Left renal pelvis (tissue), 4 donors: ENCODE results near the gene IGF2. TPM values are rescaled to one million over a fixed set of nuclear protein-coding genes. Genes with fewer than 3 reads are reported as not detected.

Experiments
- DNase-seq, 4 donors: peaks; one replicate each; pipeline ENCODE4 v3.0.0-alpha.2; 2013; ENCODE audit warnings: low read depth in 4 of 4, low spot score in 3 of 4
- polyA plus RNA-seq, 4 donors: library from polyadenylated mRNA; unstranded; fragments of 120-200 nt; gene quantifications; one replicate each; pipeline ENCODE4 v1.2.1, GENCODE V29; 2013; ENCODE audit not compliant: insufficient read length in 4 of 4

Gene IGF2
- polyA plus RNA-seq, 4 donors, result 831 to 2,421 (median 992) TPM

DNA sequence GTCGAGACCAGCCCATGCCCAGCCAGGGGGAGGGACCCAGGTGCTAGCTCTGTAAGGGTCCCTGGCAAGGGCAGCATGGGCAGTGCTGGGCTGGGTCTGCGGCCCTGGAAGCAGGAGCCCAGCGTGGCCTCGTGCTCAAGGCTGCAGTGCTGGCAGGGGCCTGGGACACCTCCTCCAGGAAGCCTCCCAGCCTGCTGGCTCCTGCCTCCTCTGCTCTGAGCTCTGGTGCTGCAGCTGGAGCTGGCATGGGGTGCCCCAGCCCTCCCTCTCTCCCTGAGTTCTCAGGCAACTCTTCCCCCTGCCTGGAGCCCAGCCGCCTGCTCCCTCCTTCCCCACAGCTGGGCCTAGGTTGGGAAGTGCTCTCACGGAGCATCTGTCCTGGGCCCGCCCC, 15.0 kb upstream of the IGF2 start:
- no peak for DNase-seq

- DNase-seq, result no peak
Measured at GRCh38 chr11:2153581-2154194, 14.5 kb upstream of the IGF2 start.

DNA sequence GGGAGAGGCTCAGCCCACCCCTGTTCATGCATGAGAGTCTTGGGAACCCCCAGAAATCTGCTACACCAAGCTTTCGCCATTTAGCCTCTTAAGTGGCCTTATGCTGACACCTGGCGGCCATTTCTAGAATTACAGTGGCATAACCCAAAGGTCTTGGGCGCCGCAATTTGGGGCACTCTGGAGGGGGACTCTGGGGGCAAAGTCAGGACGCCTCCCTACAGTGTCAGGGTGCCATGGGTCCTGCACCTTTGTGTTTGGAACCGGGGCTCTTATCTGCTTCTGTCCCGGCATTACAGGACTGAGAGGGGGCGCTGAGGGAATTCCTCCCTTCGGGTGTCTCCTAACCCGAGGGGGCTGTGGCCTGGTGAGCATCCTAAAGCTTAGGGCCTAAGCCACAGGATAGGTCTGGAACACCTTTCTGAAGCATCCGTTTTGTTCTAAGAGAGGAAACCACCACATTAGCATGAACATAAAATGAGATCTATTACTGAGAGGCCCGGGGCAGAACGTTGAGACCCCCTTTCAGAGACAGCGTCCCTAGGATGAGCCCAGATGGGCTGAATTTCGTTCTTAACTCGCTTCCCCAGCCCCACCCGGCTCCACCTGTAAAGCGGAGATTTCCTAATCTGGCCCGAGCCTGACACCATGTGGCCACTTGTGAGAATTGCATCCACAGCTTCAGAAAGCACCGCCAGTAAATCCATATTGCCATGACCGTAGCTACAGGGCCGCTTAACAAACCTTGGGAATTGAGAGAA, 12.5 kb upstream of the IGF2 start:
- DNase-seq, result no peak

- DNase-seq, result no peak
Measured at GRCh38 chr11:2149864-2150847, 11.0 kb upstream of the IGF2 start.

GRCh38 chr11:2149460-2149859, 10.3 kb upstream of the IGF2 start:
- DNase-seq, result no peak

DNA sequence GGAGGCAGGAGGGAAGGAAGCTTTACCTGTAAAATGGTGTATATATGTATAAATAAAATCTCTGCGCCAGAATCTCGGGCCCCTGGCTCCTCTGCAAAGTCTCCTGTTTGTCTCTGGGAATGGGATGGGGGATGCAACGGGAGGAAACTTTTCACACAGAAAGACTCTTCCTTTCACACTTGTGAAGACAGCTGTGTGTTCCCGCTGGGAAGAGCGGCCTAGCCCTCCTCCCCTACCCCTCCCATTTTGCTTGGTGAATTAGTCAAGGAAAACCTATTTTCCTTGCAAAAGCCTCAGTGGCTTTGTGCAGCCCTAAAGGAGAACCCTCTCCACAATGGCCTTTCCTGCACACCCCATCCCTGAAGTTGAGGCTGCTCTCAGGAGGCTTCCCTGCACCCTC, 9.4 kb upstream of the IGF2 start:
- DNase-seq, result no peak

- DNase-seq, result no peak
Measured at GRCh38 chr11:2147391-2147790, 8.2 kb upstream of the IGF2 start.

DNA sequence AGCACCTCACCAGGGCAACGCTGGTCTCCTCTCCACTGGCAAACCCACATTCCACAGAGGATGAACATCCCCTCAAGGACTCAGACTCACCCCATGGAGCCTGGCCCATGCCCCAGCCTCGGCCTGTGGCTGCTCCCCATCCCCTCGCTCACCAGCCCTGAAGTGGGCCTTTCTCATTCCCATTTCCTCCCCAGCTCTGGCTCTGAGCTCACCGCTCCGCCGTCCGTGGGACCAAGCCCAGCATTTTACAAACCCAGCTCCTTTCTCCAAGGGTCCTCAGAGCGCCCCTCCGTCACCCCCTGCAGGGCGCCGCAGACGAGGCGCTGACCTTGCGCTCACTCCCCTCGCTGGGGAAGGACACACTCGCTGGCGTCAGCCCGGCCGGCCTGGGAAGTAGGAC, 6.9 kb upstream of the IGF2 start:
- no peak for DNase-seq

DNA sequence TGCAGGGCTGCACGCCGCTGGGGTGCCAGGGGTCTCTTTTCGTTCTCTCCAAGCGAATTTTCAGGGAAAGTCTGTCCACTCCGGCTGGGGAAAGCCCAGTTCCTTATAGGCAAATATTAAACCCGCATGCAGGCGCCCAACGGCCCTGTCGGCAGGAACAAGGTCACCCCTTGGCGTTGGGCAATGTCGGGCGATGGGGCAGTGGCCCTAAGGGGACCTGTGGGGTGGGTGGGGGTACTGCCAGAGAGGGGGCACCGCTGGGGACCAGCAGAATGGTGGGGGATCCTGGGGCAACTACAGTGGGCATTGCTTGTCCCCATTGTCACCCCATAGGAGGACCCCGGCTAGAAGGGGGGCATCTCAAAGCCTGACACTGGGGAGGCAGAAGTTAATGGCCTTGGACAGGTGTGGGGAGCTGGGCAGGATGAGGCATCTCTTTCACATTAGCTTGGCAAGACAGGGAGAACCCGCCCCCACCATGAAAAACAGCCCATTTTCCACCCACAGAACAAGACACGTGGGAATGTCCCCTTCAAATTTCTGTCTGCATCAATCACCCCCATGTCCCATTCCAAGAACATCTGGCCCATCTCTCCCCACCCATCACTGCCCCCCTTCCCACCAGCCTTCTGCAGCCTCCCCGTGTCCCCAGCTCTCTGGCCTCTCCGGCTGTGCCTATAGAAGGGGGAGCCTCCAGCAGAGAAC, 5.5 kb upstream of the IGF2 start:
- no peak for DNase-seq

DNA sequence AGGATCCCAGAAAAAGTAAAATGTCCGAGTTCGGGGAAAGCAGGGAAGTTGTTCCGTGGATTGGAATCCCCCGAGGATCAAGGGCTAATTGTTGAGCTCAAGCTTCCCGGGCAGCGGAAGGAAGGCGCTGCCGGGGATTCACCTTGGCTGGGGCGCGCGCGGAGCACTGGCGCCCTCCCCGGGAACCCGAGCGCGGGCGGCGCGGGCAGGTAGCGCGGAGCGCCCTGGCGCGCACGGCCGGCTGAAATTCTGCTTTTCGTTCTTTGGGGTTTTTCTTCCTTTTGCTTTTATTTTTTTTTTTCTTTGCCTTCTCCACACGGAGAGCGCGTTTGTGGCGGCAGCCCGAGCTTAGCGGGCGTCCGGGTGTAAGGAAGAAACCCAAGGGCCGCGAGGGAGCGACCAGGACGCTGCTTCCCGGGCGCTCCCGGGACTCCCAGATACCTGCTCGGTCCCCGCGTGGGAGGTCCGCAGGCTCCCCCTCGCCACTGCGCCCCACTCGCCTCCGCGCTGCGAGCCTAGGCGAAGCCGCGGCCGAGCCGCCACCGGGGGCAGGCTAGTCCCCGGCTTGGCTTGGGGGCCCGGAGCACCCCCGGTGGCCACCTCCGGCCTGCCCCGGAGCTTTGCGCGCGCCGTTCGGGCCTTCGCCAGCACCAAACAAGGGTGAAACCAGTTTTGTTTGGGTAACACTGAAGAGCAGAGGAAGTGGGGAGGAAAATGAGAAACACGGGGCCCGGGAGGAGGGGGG, 4.8 kb upstream of the IGF2 start:
- no peak for DNase-seq

DNA sequence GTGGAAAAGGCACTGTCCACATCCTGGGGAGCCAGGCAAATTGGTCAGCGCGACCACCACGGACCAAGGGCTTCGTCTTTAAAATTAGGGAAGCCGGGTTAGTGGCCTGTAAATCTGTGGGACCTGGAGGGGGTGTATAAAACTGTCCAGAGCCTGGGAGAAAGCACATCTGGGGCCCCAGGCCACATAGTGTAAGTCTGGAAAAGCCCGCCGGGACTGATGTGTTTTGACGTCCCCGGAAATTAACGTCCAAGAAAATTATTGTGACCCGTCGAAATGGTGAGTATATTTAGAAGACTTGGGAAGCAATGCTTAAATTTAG, 4.2 kb upstream of the IGF2 start:
- DNase-seq, result no peak

GRCh38 chr11:2142762-2143202, 3.6 kb upstream of the IGF2 start:
- DNase-seq, result no peak

- DNase-seq, result no peak
Measured at GRCh38 chr11:2142300-2142759, 3.1 kb upstream of the IGF2 start.

DNA sequence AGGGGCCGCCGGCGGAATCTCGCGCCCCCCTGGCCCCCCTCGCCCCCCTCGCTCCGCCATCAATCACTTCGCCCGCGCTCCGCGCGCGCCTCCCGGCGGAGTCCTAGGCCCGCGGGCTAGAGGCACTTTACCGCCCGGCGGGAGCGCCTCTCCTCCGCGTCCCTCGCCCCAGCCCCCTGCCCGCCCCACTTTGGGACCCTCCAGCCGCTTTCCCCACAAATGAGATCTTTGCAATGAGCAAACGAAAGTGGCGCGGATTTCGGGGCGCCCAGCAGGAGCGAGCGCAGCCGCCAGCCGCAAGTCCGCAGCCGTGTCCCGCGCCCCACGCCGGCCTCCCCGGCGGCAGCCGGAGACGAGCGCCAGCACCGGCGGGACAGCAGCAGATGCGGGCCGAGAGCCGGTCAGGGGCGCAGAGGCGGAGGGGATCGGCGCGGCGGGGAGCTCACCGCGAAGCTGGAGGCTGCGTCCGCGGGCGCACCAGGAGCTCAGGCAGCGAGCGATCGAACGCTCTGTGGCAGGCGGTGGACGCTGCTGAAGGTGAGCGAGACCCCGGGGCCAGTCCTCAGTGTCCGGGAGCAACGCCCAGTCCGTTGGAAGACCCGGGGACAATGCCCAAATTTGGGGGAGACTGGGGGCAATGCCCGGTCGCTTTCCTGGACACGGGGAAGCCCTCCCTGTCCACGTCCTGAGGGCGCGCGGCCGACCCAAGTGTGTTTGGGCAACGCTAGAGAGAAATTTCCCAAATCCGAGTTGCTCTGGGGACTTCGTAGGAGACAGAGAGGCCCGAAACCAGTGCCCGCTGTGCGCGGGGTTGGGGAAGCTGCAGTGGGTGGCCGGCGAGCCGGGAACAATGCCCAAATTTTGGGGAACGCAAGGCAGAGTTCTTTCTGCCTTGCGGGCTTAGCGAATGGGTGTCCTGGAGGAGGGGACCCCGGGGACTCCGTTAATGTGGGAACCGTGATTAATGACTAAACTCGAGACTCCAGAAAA, 1.5 kb upstream of the IGF2 start:
- no peak for DNase-seq

DNA sequence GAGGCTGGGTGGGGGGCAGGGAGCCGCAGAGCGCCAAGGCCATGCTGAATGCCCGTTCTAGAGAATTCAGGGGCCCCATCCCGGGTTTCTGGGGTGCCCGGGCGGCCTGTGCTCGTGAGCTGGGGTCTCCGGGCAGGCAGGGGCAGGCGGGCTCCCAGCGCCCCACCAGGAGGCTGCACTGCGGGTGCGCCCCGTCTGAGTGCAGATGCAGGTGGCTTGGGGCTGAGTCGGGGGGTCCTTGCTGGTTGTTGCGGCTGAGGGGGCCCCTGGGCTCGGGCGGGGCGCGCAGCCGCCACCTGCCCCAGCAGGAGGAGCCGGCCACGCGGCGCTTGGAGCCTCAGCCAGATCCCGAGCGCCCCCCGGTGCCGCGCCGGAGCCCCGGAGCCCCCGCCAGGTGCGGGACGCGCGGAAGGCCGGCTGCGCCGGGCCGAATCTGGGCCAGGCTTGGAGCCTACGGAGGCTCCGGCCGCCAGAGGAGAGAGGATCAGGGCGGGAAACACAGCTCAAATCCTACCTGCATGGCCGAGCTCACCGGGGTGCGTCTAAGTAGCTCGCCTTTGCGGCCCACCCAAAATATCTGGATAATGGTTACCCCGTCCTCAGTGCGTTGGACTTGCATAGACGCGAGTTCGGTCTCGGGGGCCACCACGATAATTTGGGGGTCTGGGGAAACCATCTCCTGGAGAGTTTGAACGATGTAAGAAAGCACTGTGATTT, 590 bp upstream of the IGF2 start:
- DNase-seq, result no peak

DNA sequence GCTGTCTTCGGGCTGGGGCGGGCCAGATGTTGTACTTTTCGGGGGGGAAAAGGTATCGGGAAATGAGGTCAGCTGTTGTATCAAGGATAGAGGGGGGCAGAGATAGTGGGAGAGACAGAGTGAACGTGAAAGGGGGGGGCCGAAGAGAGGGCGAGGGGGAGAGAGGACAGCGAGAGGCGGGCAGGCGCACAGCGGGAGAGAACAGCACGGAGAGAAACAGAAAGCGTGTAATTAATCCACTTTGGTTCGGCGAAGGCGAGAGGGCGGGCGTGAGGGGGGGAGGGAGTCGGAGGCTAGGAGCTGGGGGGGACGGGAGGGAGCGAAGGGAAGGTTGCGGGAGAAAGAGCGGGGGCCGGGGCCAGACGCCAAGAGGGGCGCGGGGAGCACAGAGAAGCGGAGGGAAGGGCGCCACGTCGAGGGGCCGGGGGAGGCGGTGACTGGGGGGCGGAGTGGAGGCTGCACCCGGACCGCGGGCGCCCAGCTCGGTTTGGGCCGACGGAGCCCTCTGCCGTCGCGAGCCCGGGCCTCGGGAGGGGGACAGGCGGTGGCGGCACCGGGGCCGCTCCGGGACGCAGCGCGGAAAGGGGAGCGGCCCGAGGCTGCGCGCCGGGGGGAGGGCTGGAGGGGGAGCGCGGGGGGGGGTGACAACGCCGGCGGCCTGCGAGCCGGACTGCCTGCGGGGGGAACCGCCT, 612 bp downstream of the IGF2 start:
- no peak for DNase-seq

- no peak for DNase-seq
Measured at GRCh38 chr11:2138068-2138430, 1.1 kb downstream of the IGF2 start.
